Measurements from ENCODE around the gene ARHGAP25.

The ARHGAP25 gene

GRCh38 chr2:68837164-68837860 lies 102.7 kb downstream of the ARHGAP25 start:
- DNase-seq, result peak; percentile 20

GRCh38 chr2:68837861-68838341 lies 103.3 kb downstream of the ARHGAP25 start:
- DNase-seq, result no peak

- no peak for DNase-seq
Measured at GRCh38 chr2:68838641-68839040, 104.0 kb downstream of the ARHGAP25 start.

- DNase-seq, result no peak
Measured at GRCh38 chr2:68839260-68839833, 104.7 kb downstream of the ARHGAP25 start.

- no peak for DNase-seq
Measured at GRCh38 chr2:68845043-68845442, 110.4 kb downstream of the ARHGAP25 start.

- no peak for DNase-seq
Measured at GRCh38 chr2:68846091-68846490, 111.5 kb downstream of the ARHGAP25 start.

GRCh38 chr2:68847751-68848150 lies 113.1 kb downstream of the ARHGAP25 start:
- no peak for DNase-seq

GRCh38 chr2:68849579-68850030 lies 115.0 kb downstream of the ARHGAP25 start:
- no peak for DNase-seq

- no peak for DNase-seq
Measured at GRCh38 chr2:68850524-68850923, 115.9 kb downstream of the ARHGAP25 start.

GRCh38 chr2:68853035-68853434 lies 118.4 kb downstream of the ARHGAP25 start:
- DNase-seq, result no peak

GRCh38 chr2:68853915-68854314 lies 119.3 kb downstream of the ARHGAP25 start:
- DNase-seq, result no peak

GRCh38 chr2:68854476-68854875 lies 119.9 kb downstream of the ARHGAP25 start:
- DNase-seq, result no peak

- DNase-seq, result no peak
Measured at GRCh38 chr2:68855550-68855949, 120.9 kb downstream of the ARHGAP25 start.

GRCh38 chr2:68857202-68857845 lies 122.7 kb downstream of the ARHGAP25 start:
- DNase-seq, result no peak

- DNase-seq, result no peak
Measured at GRCh38 chr2:68857855-68858456, 123.3 kb downstream of the ARHGAP25 start.

GRCh38 chr2:68860111-68860510 lies 125.5 kb downstream of the ARHGAP25 start:
- peak; percentile 17 for DNase-seq

GRCh38 chr2:68861330-68861729 lies 126.7 kb downstream of the ARHGAP25 start:
- no peak for DNase-seq

GRCh38 chr2:68862889-68863288 lies 128.3 kb downstream of the ARHGAP25 start:
- DNase-seq, result no peak

GRCh38 chr2:68863996-68864395 lies 129.4 kb downstream of the ARHGAP25 start:
- DNase-seq, result no peak

GRCh38 chr2:68865108-68865507 lies 130.5 kb downstream of the ARHGAP25 start:
- DNase-seq, result no peak

- no peak for DNase-seq
Measured at GRCh38 chr2:68870215-68870614, 135.6 kb downstream of the ARHGAP25 start.

- DNase-seq, result no peak
Measured at GRCh38 chr2:68871159-68871764, 136.7 kb downstream of the ARHGAP25 start, which contains the start of gene BMP10. Gene BMP10 (minus strand): TSS chr2:68871397. CDS start chr2:68871358, 39 bp downstream.

Data from retina (tissue), 1 donor.